GM12891 (cell line): Measurements from ENCODE around the gene FGF14.

Experiments
- DNase-seq: peaks from one replicate; pipeline ENCODE4 v3.0.0; 2011; ENCODE audit warnings: low spot score; ENCODE audit not compliant: insufficient read length
- FAIRE-seq: peaks from 2 replicates; lab custom pipeline; 2011; peaks lifted over from hg19 to GRCh38; lab: Jason Lieb, UNC
- PAX5 ChIP-seq: IDR thresholded peaks from 2 replicates; pipeline ENCODE4 v1.6.1; 2011; ENCODE audit warnings: low read length, moderate library complexity, mild to moderate bottlenecking; ENCODE audit not compliant: insufficient read depth, severe bottlenecking
- POLR2A ChIP-seq: IDR thresholded peaks from 2 replicates; pipeline ENCODE4 v1.6.1; 2011; ENCODE audit warnings: low read depth, low read length, control low read depth
- POLR2AphosphoS5 ChIP-seq: IDR thresholded peaks from 2 replicates; pipeline ENCODE4 v1.6.1; 2011; ENCODE audit warnings: low read depth, low read length, control low read depth
- POU2F2 ChIP-seq: IDR thresholded peaks from 2 replicates; pipeline ENCODE4 v1.6.1; 2011; ENCODE audit warnings: low read depth, mild to moderate bottlenecking, control low read depth, low read length, moderate library complexity
- SPI1 ChIP-seq: IDR thresholded peaks from 2 replicates; pipeline ENCODE4 v1.6.1; 2011; ENCODE audit warnings: low read depth, low read length, control low read depth
- TAF1 ChIP-seq: IDR thresholded peaks from 2 replicates; pipeline ENCODE4 v1.6.1; 2011; ENCODE audit warnings: low read depth, low read length, control low read depth

FGF14 gene

DNA sequence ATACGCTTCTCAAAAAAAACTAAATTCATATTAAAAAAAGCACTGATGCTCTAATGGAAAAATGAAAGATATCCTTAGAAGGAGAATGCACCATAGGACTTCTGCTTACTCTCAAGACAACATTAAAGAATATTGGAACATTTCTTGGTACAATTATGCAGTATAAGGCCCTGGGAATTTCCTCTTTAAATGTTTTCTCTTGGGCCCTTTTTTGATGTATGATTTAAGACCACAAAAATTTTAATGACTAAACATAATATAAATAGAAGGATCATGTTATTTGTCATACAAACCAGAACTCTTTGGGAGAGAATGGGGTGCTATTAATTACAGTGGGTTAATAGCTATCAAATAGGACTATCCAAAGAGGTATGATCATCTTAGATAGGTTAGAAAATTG is 403.7 kb downstream of the FGF14 start:
- FAIRE-seq (no peak), DNase-seq (no peak)
- no peak for TF ChIP-seq POLR2AphosphoS5
- no peak for TF ChIP-seq POU2F2
- no peak for TF ChIP-seq SPI1
- TF ChIP-seq PAX5 = no peak
- TF ChIP-seq TAF1 = no peak
- TF ChIP-seq POLR2A = no peak

DNA sequence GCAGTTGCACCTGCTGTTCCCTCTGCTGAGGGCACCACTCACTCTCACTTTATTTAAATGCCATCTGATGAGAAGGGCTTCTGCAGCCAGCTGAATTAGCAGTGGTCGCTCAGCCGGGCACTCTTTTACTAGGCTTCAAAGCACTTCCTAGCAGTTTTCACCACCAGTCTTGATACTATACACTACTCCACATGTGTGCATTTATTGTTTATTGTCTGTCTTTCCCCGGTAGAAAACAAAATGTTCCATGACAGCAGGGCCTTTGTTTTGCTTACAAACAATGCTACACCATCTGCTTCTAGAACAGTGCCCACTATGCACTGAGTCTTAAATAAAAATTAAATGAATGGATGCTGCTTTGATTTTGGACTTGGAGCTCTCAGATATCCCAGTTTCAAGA is 404.9 kb downstream of the FGF14 start:
- TF ChIP-seq POU2F2 (no peak), POLR2A (no peak), SPI1 (no peak), TAF1 (no peak), PAX5 (no peak), POLR2AphosphoS5 (no peak)
- no peak for FAIRE-seq
- DNase-seq = no peak

DNA sequence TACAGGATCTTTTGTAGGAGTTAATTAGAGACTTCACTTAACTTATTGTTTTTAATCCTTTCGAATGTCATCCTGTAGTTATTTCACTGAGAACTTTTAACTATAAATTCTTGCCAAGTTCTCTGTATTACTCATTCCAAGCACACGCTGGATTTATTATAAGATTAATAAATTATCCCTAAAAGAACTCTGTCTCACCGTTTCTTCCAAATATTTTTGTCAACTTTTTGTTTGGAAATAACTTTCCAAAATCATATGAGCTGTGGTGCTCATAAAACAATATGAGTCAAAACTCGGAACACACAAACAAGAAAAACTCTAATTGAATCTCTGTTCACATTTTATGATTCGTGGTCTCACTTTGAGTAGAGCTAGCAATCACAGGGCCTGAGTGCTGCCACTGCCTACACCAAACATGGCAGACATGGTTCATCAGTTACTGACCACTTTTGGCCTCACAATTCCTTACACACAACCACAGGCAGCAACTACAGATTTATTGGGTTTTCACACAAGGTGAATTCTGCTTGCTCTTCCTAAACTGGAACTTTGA is 412.0 kb downstream of the FGF14 start:
- no peak for DNase-seq
- TF ChIP-seq PAX5 (no peak), TAF1 (no peak), POU2F2 (no peak), POLR2AphosphoS5 (no peak), SPI1 (no peak), POLR2A (no peak)
- no peak for FAIRE-seq

DNA sequence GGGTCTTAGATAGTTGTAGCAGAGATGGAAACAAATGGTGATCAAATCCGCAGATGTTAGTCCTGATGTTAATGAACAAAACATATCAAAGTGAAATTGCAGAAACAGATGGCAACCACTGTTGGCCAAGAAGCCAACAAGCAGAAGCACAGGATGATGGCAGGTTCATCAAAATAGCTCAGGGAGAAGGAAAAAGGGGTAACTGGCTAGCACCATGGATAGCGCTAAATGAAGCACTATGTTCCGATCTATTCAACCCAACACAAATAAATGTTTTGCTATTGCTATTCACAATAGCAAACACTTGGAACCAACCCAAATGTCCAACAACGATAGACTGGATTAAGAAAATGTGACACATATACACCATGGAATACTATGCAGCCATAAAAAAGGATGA is 413.7 kb downstream of the FGF14 start:
- TF ChIP-seq PAX5 (no peak), POU2F2 (no peak), POLR2AphosphoS5 (no peak), TAF1 (no peak), SPI1 (no peak), POLR2A (no peak)
- no peak for DNase-seq
- no peak for FAIRE-seq

DNA sequence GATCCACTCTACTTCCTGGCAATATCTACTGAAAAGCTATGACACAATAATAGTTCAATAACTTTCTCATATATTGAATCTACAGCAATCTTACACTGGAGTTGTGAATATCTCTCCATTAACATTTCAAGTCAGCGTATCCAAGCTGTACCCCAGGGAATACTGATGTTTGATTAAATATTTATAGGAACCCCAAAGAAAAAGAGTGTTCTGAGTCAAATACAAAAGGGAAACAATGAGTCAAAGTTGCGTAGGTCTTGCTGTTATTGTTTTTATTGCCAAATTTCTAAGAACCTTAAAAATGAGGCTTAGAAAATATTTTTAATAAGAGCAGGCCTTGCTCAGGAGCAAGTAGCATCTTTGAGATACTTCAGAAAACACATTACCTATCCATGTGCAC is 415.5 kb downstream of the FGF14 start:
- TF ChIP-seq PAX5 (no peak), TAF1 (no peak), POU2F2 (no peak), SPI1 (no peak), POLR2AphosphoS5 (no peak), POLR2A (no peak)
- FAIRE-seq (no peak), DNase-seq (no peak)

DNA sequence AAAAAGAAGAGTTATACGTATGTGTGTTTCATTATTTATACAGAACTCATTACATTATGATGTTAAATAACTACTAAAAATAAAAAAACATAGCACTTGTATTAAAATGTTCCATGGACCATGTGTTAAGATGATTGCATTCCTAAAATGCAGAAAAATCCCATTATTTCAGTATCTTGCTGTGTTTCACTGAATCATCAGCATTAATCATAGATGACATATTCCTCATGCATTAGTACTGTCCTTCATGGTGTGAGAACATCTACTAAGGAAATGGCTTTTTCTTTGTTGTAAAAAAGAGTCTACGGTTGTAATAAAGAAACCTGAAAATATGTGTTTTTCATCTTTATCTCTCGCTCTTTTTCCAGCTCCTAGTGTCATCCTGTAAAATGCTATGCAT is 416.5 kb downstream of the FGF14 start:
- FAIRE-seq = no peak
- no peak for TF ChIP-seq TAF1
- no peak for TF ChIP-seq PAX5
- no peak for TF ChIP-seq POU2F2
- no peak for TF ChIP-seq POLR2A
- TF ChIP-seq SPI1 = no peak
- no peak for TF ChIP-seq POLR2AphosphoS5
- no peak for DNase-seq

DNA sequence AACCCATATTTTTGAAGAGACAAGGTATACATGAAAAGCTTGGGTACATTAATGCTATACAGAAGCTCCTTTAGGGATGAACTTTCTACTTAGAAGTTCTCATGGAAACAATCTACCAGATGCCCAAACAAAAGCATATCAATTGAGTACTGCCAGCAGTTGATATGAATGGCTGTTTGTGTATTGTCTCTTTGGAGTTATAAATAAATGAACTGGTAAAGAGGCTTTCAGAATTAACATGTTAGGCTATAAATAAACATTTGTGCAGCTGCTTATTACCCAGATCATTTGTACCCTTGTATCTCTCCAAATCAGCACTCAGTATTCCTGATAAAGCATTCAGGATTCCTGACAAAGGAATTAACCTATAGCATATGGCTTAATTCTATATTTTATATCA is 418.9 kb downstream of the FGF14 start:
- DNase-seq (no peak), FAIRE-seq (no peak)
- no peak for TF ChIP-seq POU2F2
- TF ChIP-seq POLR2A = no peak
- no peak for TF ChIP-seq POLR2AphosphoS5
- TF ChIP-seq SPI1 = no peak
- no peak for TF ChIP-seq TAF1
- no peak for TF ChIP-seq PAX5

DNA sequence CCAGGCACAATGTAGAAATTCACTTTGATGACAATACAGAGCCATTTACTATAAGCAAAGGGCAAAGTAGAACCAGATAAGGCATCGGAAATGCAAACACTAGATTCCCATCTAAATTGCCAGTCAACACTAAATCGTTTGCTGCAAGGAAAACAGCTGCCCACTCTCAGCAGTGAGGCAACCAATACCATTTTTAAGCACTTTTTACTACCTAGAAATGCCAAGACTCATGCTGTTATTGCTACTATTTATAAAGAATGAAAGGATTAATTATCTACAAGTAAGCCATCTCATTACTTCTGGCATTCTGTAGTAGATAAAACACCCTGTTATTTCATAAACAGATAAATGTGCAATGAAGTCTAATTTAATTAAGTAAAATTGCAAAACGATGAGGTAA is 422.0 kb downstream of the FGF14 start:
- DNase-seq = no peak
- FAIRE-seq = no peak
- no peak for TF ChIP-seq POLR2AphosphoS5
- no peak for TF ChIP-seq POU2F2
- TF ChIP-seq SPI1 = no peak
- TF ChIP-seq PAX5 = no peak
- TF ChIP-seq POLR2A = no peak
- no peak for TF ChIP-seq TAF1

DNA sequence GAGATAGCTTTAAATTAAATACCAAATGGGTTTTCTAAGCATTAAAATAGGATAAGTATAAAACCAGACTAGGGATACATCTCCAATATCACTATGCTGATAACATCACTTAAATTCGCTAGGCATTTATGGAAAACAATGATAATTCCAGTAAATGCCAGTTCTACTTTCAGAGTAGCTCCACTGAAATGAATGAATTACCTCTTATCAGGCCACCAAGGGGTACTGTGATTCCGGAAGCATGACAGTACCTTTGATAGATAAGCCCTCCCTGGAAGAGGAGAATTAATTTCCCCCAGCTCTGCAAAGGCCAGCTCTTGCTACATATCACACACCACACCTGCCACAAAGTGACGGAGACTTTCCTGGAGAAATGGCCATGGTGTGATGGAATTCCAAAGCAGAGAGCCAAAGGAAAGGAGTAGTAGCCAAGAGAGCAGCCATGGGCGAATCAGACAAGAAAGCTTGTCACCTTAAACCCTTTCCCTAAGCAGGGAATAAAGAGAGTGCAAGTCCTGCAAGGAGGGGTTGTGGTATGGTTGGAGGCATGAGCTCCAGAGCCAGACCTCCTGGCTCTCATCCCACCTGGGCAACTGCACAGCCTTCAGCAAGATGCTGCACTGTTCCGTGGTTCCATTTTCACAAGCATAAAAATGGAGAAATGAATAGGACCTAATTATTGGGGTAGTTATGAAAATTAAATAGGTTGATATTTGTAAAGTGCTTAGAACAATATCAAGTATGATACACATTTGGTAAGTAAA is 423.1 kb downstream of the FGF14 start:
- TF ChIP-seq TAF1 (no peak), SPI1 (no peak), POLR2A (no peak), PAX5 (no peak), POU2F2 (no peak), POLR2AphosphoS5 (no peak)
- DNase-seq = no peak
- FAIRE-seq = no peak

DNA sequence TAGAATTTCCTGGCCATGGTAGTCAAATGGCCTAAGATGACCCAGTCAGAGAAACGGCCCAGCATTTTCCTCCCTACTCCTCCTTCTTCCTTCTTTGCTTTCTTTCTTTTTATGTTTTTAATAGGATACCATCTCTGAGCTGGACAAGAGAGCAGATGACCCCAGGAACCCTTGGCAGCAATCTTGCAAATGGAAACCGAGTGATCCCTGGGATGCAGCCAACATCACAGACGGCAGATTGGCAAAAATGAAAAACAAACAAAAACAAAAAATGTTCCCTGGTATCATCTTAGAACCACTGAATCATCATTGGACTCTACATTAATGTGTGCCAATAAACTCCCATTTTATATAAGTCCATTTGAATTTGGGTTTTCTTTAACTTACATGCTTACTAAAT is 424.4 kb downstream of the FGF14 start:
- FAIRE-seq = no peak
- no peak for DNase-seq

More for the DNA sequence above, 424.4 kb downstream of the FGF14 start:
- TF ChIP-seq POU2F2 = no peak
- TF ChIP-seq POLR2AphosphoS5 = no peak
- no peak for TF ChIP-seq SPI1
- no peak for TF ChIP-seq TAF1
- no peak for TF ChIP-seq PAX5
- no peak for TF ChIP-seq POLR2A
